GM19328 (cell line): ENCODE data around the gene UPF3A.

ENCODE experiments used
- ATAC-seq: cut with Tn5 transposase; IDR thresholded peaks from one replicate; pipeline ENCODE4 v1.9.1; 2021; ENCODE audit warnings: mild to moderate bottlenecking, moderate library complexity; ENCODE audit not compliant: unreplicated experiment

UPF3A gene

DNA sequence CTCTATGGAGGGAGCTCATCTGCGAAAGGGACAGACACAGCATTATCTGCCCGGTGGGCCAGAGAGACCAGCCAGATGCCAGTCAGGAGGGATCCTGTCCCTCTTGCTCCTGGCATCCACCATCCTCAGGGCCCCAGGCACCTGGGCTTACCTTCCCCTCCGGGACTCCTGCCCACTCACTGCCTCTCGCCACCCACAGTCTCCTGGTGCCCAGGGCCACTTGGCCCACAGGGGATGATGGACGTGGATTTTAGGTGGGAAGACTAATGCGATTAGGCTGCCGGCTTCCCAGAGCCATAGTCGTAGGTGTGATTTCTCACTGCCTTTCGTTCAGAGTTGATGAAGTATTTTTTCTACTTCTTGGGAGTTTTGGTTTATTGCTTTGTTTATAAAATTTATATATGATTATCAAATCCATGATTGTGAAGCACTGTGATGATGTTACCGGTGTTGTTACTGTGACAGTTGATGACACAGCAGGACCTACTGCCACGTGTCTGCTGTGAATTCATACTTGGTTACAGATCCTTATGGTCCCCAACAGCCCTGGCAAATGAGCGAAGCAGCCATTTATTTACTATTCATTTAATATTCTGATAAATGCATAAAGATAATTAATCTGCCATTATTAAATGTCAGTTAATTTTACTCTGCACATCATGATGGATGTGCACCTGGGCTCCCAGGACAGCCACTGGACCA is 18.4 kb downstream of the UPF3A start:
- ATAC-seq: no peak

DNA sequence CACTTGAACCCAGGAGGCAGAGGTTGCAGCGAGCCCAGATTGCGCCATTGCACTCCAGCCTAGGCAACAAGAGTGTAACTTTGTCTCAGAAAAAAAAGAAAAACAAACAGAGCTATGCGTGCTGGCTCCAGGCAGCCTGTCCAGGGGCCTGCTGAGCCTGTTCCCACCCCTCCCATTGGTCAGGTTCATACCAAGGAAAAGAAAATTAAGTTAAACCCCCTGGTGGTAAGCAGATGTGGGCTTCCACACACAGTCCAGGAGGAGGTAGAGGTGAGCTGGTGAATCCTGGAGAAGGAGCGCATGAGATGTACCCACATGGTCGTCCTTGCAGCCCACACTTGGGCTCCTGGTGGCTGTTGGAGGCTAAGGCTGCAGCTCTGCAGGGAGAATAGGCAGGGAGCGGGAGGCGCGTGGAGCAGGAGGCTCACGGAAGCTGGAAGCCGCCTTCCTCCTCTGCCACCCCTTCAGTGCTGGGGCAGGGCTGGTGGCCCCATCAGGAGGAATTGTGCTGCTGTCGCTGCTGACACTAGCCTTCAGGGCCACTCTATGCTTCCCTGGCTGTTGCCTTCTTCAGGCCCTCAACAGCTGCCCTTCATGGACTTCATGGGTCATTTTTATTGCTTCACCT is 22.4 kb downstream of the UPF3A start:
- no peak for ATAC-seq

GRCh38 chr13:114304346-114305034 is 23.1 kb downstream of the UPF3A start:
- ATAC-seq: no peak

DNA sequence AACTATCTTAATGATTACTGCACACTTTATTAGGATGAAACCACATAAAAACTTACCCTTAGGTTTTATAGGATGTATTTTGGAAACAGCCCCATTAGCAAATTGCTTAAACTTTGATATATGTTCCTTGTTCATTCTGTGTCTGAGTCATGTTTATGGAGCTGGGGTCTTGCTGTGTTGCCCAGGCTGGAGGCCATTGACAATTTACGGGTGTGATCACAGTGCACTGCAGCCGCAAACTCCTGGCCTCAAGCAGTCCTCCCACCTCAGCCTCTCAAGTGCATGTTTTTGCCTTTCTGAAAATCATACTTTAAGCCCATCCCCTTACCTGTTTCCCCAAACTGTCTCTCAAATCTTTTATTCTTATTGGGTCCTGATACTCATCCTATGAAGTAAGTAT is 27.7 kb downstream of the UPF3A start:
- ATAC-seq: no peak

DNA sequence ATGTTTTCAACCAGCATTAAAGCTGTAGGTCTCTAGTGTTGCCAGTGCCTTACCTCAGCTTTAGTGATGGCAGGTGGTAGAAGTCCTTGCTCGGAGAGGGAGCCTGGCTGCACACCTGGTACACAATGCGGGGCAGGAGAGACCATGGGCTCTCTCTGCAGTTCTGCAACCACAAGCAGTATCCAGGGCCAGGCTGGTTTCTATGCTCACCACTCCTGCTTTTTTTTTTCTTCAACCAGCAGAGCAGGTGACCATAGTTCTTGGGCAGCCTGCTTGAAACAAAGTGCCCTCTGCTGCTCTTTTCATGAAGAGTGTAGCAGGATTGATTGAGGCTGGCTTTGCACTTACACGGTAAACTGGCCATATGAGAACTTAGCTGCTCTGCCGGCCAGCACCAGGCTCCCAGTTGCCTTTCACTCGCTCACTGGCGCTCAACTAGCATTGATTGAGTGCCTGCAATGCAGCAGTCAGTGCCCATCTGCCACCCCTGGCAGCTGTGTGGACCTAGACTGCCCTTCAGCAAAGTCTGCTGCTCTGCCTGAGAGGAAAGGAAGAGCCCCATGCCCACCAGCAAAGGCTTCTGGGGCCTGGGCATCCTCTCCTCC is 28.5 kb downstream of the UPF3A start:
- ATAC-seq: no peak

DNA sequence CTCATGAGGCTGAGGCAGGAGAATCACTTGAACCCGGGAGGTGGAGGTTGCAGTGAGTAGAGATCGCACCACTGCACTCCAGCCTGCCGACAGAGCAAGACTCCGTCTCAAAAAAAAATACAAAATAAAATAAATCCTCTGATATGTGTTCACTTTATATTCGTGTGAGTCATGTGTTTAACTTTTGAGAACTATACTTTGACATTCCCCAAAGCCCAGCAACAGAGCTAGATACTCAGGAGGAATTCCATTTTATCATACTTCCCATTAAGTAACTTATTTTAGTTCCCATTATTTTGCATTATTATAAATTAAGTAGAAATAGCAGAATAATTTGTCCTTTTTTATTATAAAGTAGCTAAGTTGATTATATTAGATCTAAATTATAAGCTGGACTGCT is 29.6 kb downstream of the UPF3A start:
- ATAC-seq: no peak

GRCh38 chr13:114311387-114311786 is 30.0 kb downstream of the UPF3A start:
- ATAC-seq: no peak

DNA sequence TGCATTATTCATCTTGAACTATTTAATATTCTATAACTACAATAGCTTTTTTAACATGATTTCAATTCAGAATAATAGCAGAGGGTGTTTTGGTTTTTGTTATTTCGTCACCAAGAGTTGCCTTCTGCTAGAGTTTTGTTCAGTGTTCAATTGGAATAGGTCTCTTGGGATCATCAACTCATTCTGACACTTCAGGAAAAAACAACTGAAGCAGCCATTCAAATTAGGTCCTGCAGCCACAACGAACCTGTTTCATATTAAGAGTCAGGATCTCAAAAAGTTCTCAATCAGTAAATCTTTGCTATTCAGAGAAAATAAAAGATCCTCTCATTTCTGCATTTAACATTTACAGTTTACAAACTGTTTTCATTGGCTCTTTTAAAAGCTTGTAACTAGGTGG is 30.5 kb downstream of the UPF3A start:
- ATAC-seq: no peak

- ATAC-seq: no peak
Observed at GRCh38 chr13:114313061-114313860, 31.9 kb downstream of the UPF3A start.

DNA sequence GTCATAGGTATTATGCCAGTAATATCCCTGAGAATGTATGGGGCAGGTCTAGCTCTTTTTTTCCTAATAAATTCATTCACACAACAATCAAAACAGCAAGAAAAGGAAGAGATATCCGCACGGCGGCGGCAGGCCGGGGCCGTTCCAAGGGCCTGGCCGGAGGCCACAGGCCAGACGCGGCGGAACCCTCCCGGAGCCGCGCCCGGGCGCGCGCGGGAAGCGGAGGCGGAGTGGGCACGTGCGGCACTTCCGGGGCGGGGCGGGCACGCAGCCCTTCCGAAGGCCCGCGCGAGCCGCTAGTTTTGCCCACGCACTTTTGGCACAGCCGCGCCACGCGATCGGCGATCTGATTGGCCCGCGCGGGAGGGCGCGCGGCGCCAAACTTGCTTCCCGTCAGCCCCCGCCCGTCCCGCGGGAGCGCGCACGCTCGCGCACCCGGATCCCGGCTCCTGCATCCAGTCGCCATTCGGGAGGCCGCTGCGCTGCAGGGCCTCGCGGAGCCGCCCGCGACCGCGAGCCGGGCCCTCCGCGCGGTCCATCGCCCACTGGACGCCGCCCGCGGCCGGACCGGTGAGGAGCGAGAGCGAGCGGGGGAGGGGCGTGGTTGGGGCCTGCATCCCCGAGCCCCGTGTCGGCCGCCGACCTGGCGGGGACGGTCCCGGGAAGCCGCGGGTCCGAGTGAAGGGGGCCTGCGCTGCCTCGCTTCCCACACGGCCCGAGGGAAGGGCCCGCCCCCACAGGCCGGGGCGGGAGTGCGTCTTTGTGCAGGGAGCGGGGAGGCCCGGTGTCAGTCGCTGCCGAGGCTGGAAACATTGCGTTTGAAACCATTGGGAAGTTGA is 32.9 kb downstream of the UPF3A start, which contains the start of gene CHAMP1:
Gene CHAMP1 (plus strand): TSS at position 430 of the 839 bp plus-strand sequence. CDS start 9,340 bp downstream, outside the sequence.
- ATAC-seq: peak; percentile 75

- no peak for ATAC-seq
Observed at GRCh38 chr13:114315074-114315785, 33.8 kb downstream of the UPF3A start.

DNA sequence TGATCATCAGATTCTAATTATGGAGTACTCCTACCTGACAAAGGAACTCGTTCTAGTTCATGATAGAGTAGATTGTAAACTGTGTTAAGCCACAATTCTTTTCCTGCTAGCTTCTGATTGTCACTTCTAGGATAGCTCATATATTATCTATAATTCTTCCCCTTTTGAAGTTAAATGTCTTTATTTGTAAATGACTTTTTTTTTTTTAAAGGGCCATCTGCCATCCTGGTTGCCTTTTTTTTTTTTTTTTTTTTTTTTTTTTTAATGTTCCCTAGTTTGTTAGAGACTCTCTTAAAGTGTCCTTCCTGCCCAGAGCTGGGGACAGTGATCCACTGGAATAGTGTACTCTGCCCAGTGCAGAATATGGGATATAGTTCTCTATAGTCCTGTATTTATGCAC is 37.2 kb downstream of the UPF3A start:
- no peak for ATAC-seq

- no peak for ATAC-seq
Observed at GRCh38 chr13:114319441-114319913, 38.1 kb downstream of the UPF3A start.

DNA sequence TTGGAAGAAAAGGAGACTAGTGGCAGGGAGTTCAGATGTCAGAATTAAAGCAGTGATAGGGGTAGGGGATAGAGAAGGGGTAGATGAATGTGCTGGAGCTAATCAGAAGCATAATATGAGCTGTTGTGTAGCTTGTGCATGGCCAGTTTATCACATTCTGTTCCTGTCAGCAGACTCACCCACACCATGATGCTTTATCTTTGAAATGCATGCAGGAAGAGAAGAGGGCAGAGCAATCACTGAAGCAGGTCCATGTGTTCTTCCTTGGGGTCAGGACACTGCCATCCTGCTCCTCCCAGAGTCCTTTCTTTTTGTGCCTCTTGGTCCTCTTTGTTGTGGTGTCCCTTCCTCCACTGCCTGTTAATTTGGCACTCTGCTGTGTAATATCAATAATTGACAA is 38.7 kb downstream of the UPF3A start:
- ATAC-seq: no peak

GRCh38 chr13:114321256-114321655 is 39.9 kb downstream of the UPF3A start:
- no peak for ATAC-seq

- ATAC-seq: no peak
Observed at GRCh38 chr13:114323349-114323748, 41.9 kb downstream of the UPF3A start.

GRCh38 chr13:114324334-114324733 is 42.9 kb downstream of the UPF3A start:
- no peak for ATAC-seq

- ATAC-seq: no peak
Observed at GRCh38 chr13:114325729-114326128, 44.3 kb downstream of the UPF3A start.

GRCh38 chr13:114328034-114328433 is 46.6 kb downstream of the UPF3A start:
- ATAC-seq: no peak
